ENCODE data around the gene HMGXB4. TPM values are rescaled to one million over a fixed set of nuclear protein-coding genes. Genes with fewer than 3 reads are reported as not detected.
A peak's percentile ranks its signal among the peaks of the same experiment; 100 is the strongest.

Gene HMGXB4
- total and polyA plus RNA-seq, 2 of the 13 experiments (the other 11 are each of a cell fraction or from before 2014, with no cell fraction given), result 13.9 to 16.3 TPM

DNA sequence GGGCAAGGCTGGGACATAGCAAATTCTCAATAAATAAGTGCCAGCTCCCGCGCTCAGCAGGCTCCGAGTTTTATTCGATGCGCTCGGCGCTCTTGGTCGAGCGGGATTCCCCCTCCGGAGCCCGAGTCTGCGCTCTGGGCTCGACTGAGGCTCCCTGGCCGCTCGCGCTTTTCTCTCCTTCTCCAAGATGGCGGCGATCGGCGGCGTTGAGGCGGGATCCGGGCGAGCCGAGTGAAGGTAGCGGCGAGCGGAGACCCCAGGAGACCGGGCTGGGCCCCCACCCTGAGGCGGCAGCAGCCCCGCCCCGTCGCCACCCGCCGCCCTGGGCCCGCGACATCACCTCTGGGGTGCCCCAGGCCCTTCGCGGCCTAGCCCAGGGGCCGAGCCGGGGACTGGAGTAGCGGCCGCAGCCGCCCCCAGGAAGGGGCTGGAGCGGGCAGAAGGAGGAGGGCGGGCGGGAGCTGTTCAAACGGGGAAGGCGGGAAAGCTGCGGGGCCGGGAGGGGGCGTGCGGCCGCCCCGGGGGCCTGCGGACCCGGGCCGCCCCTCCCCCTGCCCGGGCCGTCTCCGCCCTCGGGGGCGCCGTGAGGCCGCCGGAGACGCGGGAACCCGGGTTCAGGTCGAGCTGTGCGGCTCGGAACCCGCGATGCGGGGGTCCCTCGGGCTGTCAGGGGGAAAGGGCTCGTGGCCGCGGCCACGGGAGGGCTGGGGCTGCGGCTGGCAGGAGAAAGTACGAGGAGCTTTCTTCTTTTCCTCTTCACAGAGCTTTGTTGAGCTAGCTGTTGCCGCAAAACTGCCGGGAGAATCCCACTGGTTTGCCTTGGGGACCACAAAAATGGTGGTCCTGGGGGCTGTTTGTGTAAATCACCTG is at the start of gene HMGXB4 (continued):
- TF ChIP-seq ZHX1 (CRISPR knock-in tag; IDR thresholded peaks at IDR 0.05; ENCODE audit: low read depth) (peak; percentile 74), ZBTB1 (CRISPR knock-in tag; IDR thresholded peaks at IDR 0.05; ENCODE audit: borderline replicate concordance) (no peak), HDAC6 (IDR thresholded peaks at IDR 0.05; ENCODE audit: low read depth, low read length) (no peak), GABPB1 (CRISPR knock-in tag; IDR thresholded peaks at IDR 0.05) (peak; percentile 85), ZSCAN9 (CRISPR knock-in tag; IDR thresholded peaks at IDR 0.05; ENCODE audit: borderline replicate concordance) (0 out of 2 replicates have a peak, but pooled peaks have one; percentile 35), ZNF20 (CRISPR knock-in tag; IDR thresholded peaks at IDR 0.05) (no peak), ZNF253 (CRISPR knock-in tag; IDR thresholded peaks at IDR 0.05; ENCODE audit: borderline replicate concordance) (peak; percentile 92; the same call in 1 of the 2 replicates), SP4 (CRISPR knock-in tag; IDR thresholded peaks at IDR 0.05) (peak; percentile 74), ZNF274 (CRISPR knock-in tag; IDR thresholded peaks at IDR 0.05) (peak; percentile 67), IRX3 (CRISPR knock-in tag; IDR thresholded peaks at IDR 0.05; ENCODE audit: borderline replicate concordance, low read depth) (peak; percentile 93)
- TF ChIP-seq, protein P1, sequence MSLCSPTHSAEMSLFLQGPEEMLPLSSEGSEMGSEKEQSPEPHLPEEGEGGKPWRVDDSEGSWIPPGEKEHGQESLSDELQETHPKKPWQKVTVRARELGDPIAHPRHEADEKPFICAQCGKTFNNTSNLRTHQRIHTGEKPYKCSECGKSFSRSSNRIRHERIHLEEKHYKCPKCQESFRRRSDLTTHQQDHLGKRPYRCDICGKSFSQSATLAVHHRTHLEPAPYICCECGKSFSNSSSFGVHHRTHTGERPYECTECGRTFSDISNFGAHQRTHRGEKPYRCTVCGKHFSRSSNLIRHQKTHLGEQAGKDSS (CRISPR knock-in tag; IDR thresholded peaks at IDR 0.05; ENCODE audit: borderline replicate concordance, low read depth), result 0 out of 2 replicates have a peak, but pooled peaks have one; percentile 64
- TF ChIP-seq, protein P2, sequence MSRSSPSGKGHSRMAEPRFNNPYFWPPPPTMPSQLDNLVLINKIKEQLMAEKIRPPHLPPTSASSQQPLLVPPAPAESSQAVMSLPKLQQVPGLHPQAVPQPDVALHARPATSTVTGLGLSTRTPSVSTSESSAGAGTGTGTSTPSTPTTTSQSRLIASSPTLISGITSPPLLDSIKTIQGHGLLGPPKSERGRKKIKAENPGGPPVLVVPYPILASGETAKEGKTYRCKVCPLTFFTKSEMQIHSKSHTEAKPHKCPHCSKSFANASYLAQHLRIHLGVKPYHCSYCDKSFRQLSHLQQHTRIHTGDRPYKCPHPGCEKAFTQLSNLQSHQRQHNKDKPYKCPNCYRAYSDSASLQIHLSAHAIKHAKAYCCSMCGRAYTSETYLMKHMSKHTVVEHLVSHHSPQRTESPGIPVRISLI (CRISPR knock-in tag; IDR thresholded peaks at IDR 0.05; ENCODE audit: borderline replicate concordance), result no peak
- TF ChIP-seq, protein P3, sequence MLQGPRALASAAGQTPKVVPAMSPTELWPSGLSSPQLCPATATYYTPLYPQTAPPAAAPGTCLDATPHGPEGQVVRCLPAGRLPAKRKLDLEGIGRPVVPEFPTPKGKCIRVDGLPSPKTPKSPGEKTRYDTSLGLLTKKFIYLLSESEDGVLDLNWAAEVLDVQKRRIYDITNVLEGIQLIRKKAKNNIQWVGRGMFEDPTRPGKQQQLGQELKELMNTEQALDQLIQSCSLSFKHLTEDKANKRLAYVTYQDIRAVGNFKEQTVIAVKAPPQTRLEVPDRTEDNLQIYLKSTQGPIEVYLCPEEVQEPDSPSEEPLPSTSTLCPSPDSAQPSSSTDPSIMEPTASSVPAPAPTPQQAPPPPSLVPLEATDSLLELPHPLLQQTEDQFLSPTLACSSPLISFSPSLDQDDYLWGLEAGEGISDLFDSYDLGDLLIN (CRISPR knock-in tag; IDR thresholded peaks at IDR 0.05; ENCODE audit: borderline replicate concordance), result peak; percentile 63; the same call in 1 of the 2 replicates
- TF ChIP-seq, protein P4, sequence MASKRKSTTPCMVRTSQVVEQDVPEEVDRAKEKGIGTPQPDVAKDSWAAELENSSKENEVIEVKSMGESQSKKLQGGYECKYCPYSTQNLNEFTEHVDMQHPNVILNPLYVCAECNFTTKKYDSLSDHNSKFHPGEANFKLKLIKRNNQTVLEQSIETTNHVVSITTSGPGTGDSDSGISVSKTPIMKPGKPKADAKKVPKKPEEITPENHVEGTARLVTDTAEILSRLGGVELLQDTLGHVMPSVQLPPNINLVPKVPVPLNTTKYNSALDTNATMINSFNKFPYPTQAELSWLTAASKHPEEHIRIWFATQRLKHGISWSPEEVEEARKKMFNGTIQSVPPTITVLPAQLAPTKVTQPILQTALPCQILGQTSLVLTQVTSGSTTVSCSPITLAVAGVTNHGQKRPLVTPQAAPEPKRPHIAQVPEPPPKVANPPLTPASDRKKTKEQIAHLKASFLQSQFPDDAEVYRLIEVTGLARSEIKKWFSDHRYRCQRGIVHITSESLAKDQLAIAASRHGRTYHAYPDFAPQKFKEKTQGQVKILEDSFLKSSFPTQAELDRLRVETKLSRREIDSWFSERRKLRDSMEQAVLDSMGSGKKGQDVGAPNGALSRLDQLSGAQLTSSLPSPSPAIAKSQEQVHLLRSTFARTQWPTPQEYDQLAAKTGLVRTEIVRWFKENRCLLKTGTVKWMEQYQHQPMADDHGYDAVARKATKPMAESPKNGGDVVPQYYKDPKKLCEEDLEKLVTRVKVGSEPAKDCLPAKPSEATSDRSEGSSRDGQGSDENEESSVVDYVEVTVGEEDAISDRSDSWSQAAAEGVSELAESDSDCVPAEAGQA (IDR thresholded peaks at IDR 0.05; ENCODE audit: low read depth), result peak; percentile 66; the same call in 1 of the 2 replicates
- TF ChIP-seq, protein P4 (CRISPR knock-in tag; IDR thresholded peaks at IDR 0.05; ENCODE audit: borderline replicate concordance), result peak; percentile 81; the same call in 1 of the 2 replicates

All from HepG2 (cell line).